Right ventricle myocardium inferior (tissue), 1 donor: ENCODE data around the gene HAUS1. TPM values are rescaled to one million over a fixed set of nuclear protein-coding genes. Genes with fewer than 3 reads are reported as not detected.

Experiments
- ATAC-seq: fragments of 200-7000 bp; cut with Tn5 transposase; one replicate; pipeline ENCODE4 v1.9.1; 2020; ENCODE audit warnings: mild to moderate bottlenecking, moderate library complexity
- DNase-seq: peaks from one replicate; pipeline ENCODE4 v3.0.0; 2021; ENCODE audit errors: missing footprints
- intact Hi-C: fragments of 100-400 bp; cut with DNase I; formaldehyde crosslinking; loops from one replicate; pipeline ENCODE4 v1.11.0; 2022
- total RNA-seq: library from RNA; stranded (reverse); fragmentation: NEBNext Ultra II Directional; extraction: Animal tissue kit (Norgen Biotek cat#: 25700); gene quantifications from one replicate; pipeline ENCODE4 v1.2.1, GENCODE V29; 2021
- donor health status: DM: no; HTN: yes; CAD: no; lungs with severe emphysema.

Gene HAUS1
- total RNA-seq, 1 donor from 2014 or later: 7.1 TPM

GRCh38 chr18:46173393-46174341, 69.5 kb downstream of the HAUS1 start:
- intact Hi-C loops: loop anchor here (2.0 to 5.0 kb wide), 4 partner anchors 41 to 485 kb away; no protein-coding TSS in a partner anchor
- DNase-seq: peak; percentile 98
- ATAC-seq: peak; percentile 98

GRCh38 chr18:46174342-46175041, 70.3 kb downstream of the HAUS1 start:
- DNase-seq: no peak
- intact Hi-C loops: loop anchor here (5.0 kb wide), 1 partner anchor 308 kb away; no protein-coding TSS in a partner anchor

GRCh38 chr18:46176001-46176400, 71.8 kb downstream of the HAUS1 start:
- intact Hi-C loops: no loop called here
- DNase-seq (no peak), ATAC-seq (no peak)

More at GRCh38 chr18:46174342-46175041, 70.3 kb downstream of the HAUS1 start:
- ATAC-seq: peak; percentile 22

Other genes starting within 250 kb of the HAUS1 start
- gene EPG5, start 137.1 kb upstream of the HAUS1 start, total RNA-seq: 18.2 TPM
- gene PSTPIP2, start 32.1 kb upstream of the HAUS1 start, total RNA-seq: 2.0 TPM
- 1,797 TPM for gene ATP5F1A, start 6.1 kb upstream of the HAUS1 start, total RNA-seq